GM23338 (cell line): ENCODE results near the gene OPTC. TPM values are rescaled to one million over a fixed set of nuclear protein-coding genes. Genes with fewer than 3 reads are reported as not detected.

Source experiments
- ATAC-seq: fragments of 200-7000 bp; cut with Tn5 transposase; 3 replicates; pipeline ENCODE4 v1.9.1; 2020
- DNase-seq: peaks from one replicate; pipeline ENCODE4 v3.0.0-alpha.2; 2015; ENCODE audit warnings: low spot score
- H2AFZ ChIP-seq: fragments of 200-600 bp; sonication (generic); 2 replicates; pipeline ENCODE4 v1.8.0; 2016; ENCODE audit warnings: antibody characterized with exemption, mild to moderate bottlenecking, moderate library complexity
- H3F3A ChIP-seq: fragments of 200-600 bp; sonication (generic); replicated peaks from 2 replicates; pipeline ENCODE4 v1.8.0; 2017; ENCODE audit warnings: antibody characterized with exemption, mixed run types, low read depth
- H3K27ac ChIP-seq: fragments of 200-600 bp; sonication (generic); 2 replicates; pipeline ENCODE4 v1.6.1; 2016; ENCODE audit warnings: low read depth
- H3K27me3 ChIP-seq: fragments of 200-600 bp; sonication (generic); 2 replicates; pipeline ENCODE4 v1.8.0; 2016; ENCODE audit warnings: mild to moderate bottlenecking, mixed run types, moderate library complexity; ENCODE audit not compliant: insufficient read depth
- H3K36me3 ChIP-seq: fragments of 200-600 bp; sonication (generic); 2 replicates; pipeline ENCODE4 v1.8.0; 2016; ENCODE audit warnings: mild to moderate bottlenecking; ENCODE audit not compliant: insufficient read depth
- H3K4me1 ChIP-seq: fragments of 200-600 bp; sonication (generic); 2 replicates; pipeline ENCODE4 v1.8.0; 2016; ENCODE audit warnings: mild to moderate bottlenecking, moderate library complexity; ENCODE audit not compliant: insufficient read depth
- H3K4me2 ChIP-seq: fragments of 200-600 bp; sonication (generic); 2 replicates; pipeline ENCODE4 v1.7.1; 2017; ENCODE audit warnings: mixed run types
- H3K4me3 ChIP-seq: fragments of 200-600 bp; sonication (generic); 2 replicates; pipeline ENCODE4 v1.6.1; 2016; ENCODE audit warnings: mixed run types
- H3K79me2 ChIP-seq: fragments of 200-600 bp; sonication (generic); replicated peaks from 2 replicates; pipeline ENCODE4 v1.8.0; 2017; ENCODE audit warnings: mild to moderate bottlenecking; ENCODE audit not compliant: insufficient read depth
- H3K9me2 ChIP-seq: fragments of 200-600 bp; sonication (generic); 2 replicates; pipeline ENCODE4 v1.8.0; 2017; ENCODE audit not compliant: insufficient read depth
- H4K20me1 ChIP-seq: fragments of 200-600 bp; sonication (generic); replicated peaks from 2 replicates; pipeline ENCODE4 v1.8.0; 2017; ENCODE audit warnings: mild to moderate bottlenecking; ENCODE audit not compliant: insufficient read depth
- H3K27ac Mint-ChIP-seq: 2 replicates; pipeline ENCODE4 v1.8.0; 2020; ENCODE audit warnings: inconsistent platforms, mild to moderate bottlenecking, moderate library complexity, mixed read lengths
- H3K27me3 Mint-ChIP-seq: 3 replicates; pipeline ENCODE4 v1.8.0; 2022; ENCODE audit warnings: low read depth, mild to moderate bottlenecking, moderate library complexity, mixed read lengths, inconsistent platforms; ENCODE audit not compliant: insufficient read depth, poor library complexity
- H3K36me3 Mint-ChIP-seq: 3 replicates; pipeline ENCODE4 v1.8.0; 2021; ENCODE audit warnings: low read depth, mild to moderate bottlenecking, inconsistent platforms, moderate library complexity, mixed read lengths
- H3K4me1 Mint-ChIP-seq: 3 replicates; pipeline ENCODE4 v1.8.0; 2020; ENCODE audit warnings: mild to moderate bottlenecking, inconsistent platforms, mixed read lengths
- H3K4me3 Mint-ChIP-seq: 3 replicates; pipeline ENCODE4 v1.8.0; 2021; ENCODE audit warnings: moderate library complexity, mild to moderate bottlenecking, inconsistent platforms, mixed read lengths
- H3K9me3 Mint-ChIP-seq: 3 replicates; pipeline ENCODE4 v1.8.0; 2020; ENCODE audit warnings: moderate library complexity, mild to moderate bottlenecking, inconsistent platforms, mixed read lengths
- CREB1 ChIP-seq: fragments of 250-450 bp; sonication (Bioruptor Pico); IDR thresholded peaks from 2 replicates; pipeline ENCODE4 v1.5.0; 2020; ENCODE audit warnings: low read depth, mild to moderate bottlenecking, moderate library complexity
- EZH2 ChIP-seq: fragments of 200-600 bp; sonication (generic); IDR thresholded peaks from one replicate; pipeline ENCODE4 v1.8.0; 2017; ENCODE audit warnings: antibody characterized with exemption, mild to moderate bottlenecking, low read depth; ENCODE audit not compliant: unreplicated experiment
- EZH2phosphoT487 ChIP-seq: fragments of 200-600 bp; sonication (generic); IDR thresholded peaks from one replicate; pipeline ENCODE4 v1.8.1; 2018; ENCODE audit warnings: antibody characterized with exemption; ENCODE audit not compliant: unreplicated experiment
- NANOG ChIP-seq: IDR thresholded peaks from 2 replicates; pipeline ENCODE4 v1.6.1; 2016; ENCODE audit warnings: antibody characterized with exemption, borderline replicate concordance
- POLR2AphosphoS5 ChIP-seq: IDR thresholded peaks from 2 replicates; pipeline ENCODE4 v1.6.1; 2016; ENCODE audit warnings: antibody characterized with exemption, low read depth
- ZNF331 ChIP-seq: fragments of 250-450 bp; sonication (Bioruptor Pico); IDR thresholded peaks from 2 replicates; pipeline ENCODE4 v1.5.0; 2020; ENCODE audit warnings: low read depth, mild to moderate bottlenecking, moderate library complexity
- polyA plus RNA-seq: library from polyadenylated mRNA; unstranded; fragments of >200 nt; fragmentation: Nextera tagmentation; extraction: Ambion mirVana; gene quantifications from 2 replicates; pipeline ENCODE4 v1.2.1, GENCODE V29; 2016
- total RNA-seq: library from RNA; depleted of rRNA; stranded (reverse); fragments of >200 nt; shearing (Covaris generic); gene quantifications from 2 replicates; pipeline ENCODE4 v1.2.3, GENCODE V29; 2014
- TF ChIP-seq, protein P1 (sequence below): IDR thresholded peaks from one replicate; pipeline ENCODE4 v1.6.1; 2018; ENCODE audit warnings: antibody characterized with exemption; ENCODE audit not compliant: unreplicated experiment
- TF ChIP-seq, protein P2 (sequence below): IDR thresholded peaks from 2 replicates; pipeline ENCODE4 v1.6.1; 2016; ENCODE audit warnings: antibody characterized with exemption

The OPTC gene
- total and polyA plus RNA-seq, 2 experiments from 2014 or later, result 0.50 to 1.0 TPM

DNA sequence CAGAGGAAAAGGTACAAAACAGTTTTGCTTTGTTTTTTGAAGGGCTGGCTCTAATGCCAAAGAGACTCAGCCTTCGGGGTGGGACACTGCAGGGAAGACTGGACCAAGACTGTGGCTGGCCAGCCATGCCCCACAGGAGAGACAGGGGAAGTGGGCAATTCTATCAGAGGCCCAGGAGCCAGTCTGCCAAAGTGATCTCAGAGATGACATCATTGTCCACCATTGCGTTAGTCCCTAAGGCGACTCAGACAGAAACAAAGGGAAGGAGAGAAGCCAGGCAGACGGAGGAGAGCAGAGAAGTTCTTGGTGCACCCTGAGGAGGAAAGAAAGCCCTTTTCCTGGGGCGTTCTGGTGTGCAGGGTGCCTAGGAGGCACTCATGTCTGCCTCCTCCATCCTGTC, 26.4 kb downstream of the OPTC start:
- peak overlapping the region; percentile 33; the same call in 1 of the 2 replicates for H3K4me3 ChIP-seq
- TF ChIP-seq, protein P1, sequence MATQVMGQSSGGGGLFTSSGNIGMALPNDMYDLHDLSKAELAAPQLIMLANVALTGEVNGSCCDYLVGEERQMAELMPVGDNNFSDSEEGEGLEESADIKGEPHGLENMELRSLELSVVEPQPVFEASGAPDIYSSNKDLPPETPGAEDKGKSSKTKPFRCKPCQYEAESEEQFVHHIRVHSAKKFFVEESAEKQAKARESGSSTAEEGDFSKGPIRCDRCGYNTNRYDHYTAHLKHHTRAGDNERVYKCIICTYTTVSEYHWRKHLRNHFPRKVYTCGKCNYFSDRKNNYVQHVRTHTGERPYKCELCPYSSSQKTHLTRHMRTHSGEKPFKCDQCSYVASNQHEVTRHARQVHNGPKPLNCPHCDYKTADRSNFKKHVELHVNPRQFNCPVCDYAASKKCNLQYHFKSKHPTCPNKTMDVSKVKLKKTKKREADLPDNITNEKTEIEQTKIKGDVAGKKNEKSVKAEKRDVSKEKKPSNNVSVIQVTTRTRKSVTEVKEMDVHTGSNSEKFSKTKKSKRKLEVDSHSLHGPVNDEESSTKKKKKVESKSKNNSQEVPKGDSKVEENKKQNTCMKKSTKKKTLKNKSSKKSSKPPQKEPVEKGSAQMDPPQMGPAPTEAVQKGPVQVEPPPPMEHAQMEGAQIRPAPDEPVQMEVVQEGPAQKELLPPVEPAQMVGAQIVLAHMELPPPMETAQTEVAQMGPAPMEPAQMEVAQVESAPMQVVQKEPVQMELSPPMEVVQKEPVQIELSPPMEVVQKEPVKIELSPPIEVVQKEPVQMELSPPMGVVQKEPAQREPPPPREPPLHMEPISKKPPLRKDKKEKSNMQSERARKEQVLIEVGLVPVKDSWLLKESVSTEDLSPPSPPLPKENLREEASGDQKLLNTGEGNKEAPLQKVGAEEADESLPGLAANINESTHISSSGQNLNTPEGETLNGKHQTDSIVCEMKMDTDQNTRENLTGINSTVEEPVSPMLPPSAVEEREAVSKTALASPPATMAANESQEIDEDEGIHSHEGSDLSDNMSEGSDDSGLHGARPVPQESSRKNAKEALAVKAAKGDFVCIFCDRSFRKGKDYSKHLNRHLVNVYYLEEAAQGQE, result no peak
- TF ChIP-seq ZNF331 (CRISPR knock-in tag) (no peak), POLR2AphosphoS5 (no peak), NANOG (no peak), CREB1 (CRISPR knock-in tag) (no peak), EZH2 (no peak)
- Mint-ChIP-seq H3K4me1 (peaks cover 70% of the 10 kb centered on the region), H3K9me3 (no peaks in the 10 kb centered on the region; the same call in 2 of the 3 replicates), H3K27me3 (peaks cover 68% of the 10 kb centered on the region), H3K4me3 (peak overlapping the region; percentile 7; the same call in 1 of the 3 replicates), H3K27ac (no peak overlapping the region), H3K36me3 (no peaks in the 10 kb centered on the region; the same call in 2 of the 3 replicates)
- no peak overlapping the region for H2AFZ ChIP-seq
- H3K79me2 ChIP-seq, result no peaks in the 10 kb centered on the region
- H3K27ac ChIP-seq, result no peak overlapping the region
- no peaks in the 10 kb centered on the region for H3K9me2 ChIP-seq
- no peaks in the 10 kb centered on the region for H3K36me3 ChIP-seq
- peaks cover 66% of the 10 kb centered on the region for H3K27me3 ChIP-seq
- no peaks in the 10 kb centered on the region for H3F3A ChIP-seq
- DNase-seq (no peak), ATAC-seq (no peak)
- peaks cover 58% of the 10 kb centered on the region for H3K4me1 ChIP-seq
- H3K4me2 ChIP-seq, result peak overlapping the region; percentile 78
- no peaks in the 10 kb centered on the region for H4K20me1 ChIP-seq

DNA sequence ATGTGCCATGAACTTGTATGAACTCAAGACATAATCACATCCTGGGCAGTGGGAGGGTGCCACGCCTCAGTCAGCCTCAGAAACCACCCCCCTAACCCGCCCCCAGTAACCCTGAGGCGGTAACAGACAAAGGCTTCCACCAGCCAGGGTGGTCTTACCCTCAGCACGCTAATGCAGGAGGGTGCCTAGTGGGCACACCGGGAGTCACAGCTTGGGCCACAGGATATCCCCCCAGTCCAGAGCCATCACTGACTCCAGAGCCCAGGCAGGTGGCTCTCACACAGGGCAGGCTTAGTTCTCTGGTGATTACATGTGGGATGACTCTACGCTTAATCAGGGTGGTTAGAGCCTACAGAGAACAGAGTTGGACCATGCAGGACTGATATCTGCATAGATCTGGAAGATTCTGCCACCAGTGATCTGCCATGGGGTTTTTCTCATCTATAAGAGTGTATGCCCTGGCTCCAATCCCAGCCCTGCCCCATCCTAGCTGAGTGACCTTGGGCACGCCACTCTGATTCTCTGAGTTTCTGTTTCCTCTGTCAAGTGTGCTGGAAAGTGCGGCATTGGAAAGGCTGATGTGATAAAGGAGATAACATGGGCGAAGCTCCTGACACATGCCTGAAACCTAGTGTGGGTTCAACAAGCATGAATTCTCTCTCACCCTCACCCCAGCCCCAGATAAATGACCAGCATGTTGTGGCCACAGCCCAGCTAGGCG, 27.3 kb downstream of the OPTC start:
- TF ChIP-seq, protein P2, sequence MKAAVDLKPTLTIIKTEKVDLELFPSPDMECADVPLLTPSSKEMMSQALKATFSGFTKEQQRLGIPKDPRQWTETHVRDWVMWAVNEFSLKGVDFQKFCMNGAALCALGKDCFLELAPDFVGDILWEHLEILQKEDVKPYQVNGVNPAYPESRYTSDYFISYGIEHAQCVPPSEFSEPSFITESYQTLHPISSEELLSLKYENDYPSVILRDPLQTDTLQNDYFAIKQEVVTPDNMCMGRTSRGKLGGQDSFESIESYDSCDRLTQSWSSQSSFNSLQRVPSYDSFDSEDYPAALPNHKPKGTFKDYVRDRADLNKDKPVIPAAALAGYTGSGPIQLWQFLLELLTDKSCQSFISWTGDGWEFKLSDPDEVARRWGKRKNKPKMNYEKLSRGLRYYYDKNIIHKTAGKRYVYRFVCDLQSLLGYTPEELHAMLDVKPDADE, result no peak
- no peak for TF ChIP-seq EZH2phosphoT487
- H3K36me3 Mint-ChIP-seq, result no peaks in the 10 kb centered on the region
- DNase-seq (no peak), ATAC-seq (no peak)
- Histone ChIP-seq H4K20me1 (no peaks in the 10 kb centered on the region), H3K4me1 (peaks cover 60% of the 10 kb centered on the region), H3K9me2 (no peaks in the 10 kb centered on the region), H3K36me3 (no peaks in the 10 kb centered on the region), H3K27ac (no peak overlapping the region), H3F3A (no peaks in the 10 kb centered on the region), H3K4me2 (peak overlapping the region; percentile 67; the same call in 1 of the 2 replicates), H3K4me3 (no peak overlapping the region), H3K79me2 (no peaks in the 10 kb centered on the region), H3K27me3 (peaks cover 56% of the 10 kb centered on the region), H2AFZ (no peak overlapping the region)
- no peak overlapping the region for H3K27ac Mint-ChIP-seq
- H3K4me1 Mint-ChIP-seq, result peaks cover 63% of the 10 kb centered on the region
- H3K27me3 Mint-ChIP-seq, result peaks cover 61% of the 10 kb centered on the region
- no peaks in the 10 kb centered on the region; the same call in 2 of the 3 replicates for H3K9me3 Mint-ChIP-seq
- H3K4me3 Mint-ChIP-seq, result no peak overlapping the region
